Urothelium cell line (cell line): ENCODE measurements around the gene RASL10A.

Experiments
- DNase-seq: peaks from one replicate; pipeline ENCODE4 v3.0.0; 2011; ENCODE audit warnings: low spot score, mixed read lengths
- FAIRE-seq: peaks from 2 replicates; lab custom pipeline; 2011; peaks lifted over from hg19 to GRCh38; lab: Jason Lieb, UNC

The RASL10A gene

GRCh38 chr22:29325356-29325755 lies 9.9 kb upstream of the RASL10A start:
- FAIRE-seq (no peak), DNase-seq (no peak)

- DNase-seq = no peak
- FAIRE-seq = no peak
Measured at GRCh38 chr22:29323641-29324040, 8.1 kb upstream of the RASL10A start.

DNA sequence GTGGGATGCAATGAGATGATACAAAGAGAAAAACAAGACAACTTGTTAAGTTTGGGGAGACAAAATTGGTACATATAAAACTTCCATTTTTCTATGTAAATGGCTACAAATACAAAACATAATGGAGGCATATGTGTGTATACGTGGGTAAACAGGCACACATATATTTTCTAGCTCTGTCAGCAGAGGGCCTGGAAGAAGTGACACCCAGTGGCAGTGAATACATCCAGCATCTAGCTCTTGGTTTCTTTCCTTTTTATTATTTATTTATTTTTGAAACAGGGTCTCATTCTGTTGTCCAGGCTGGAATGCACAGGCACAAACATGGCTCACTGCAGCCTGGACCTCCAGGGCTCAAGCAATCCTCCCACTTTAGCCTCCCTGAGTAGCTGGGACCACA lies 5.0 kb upstream of the RASL10A start:
- no peak for DNase-seq
- FAIRE-seq = no peak

DNA sequence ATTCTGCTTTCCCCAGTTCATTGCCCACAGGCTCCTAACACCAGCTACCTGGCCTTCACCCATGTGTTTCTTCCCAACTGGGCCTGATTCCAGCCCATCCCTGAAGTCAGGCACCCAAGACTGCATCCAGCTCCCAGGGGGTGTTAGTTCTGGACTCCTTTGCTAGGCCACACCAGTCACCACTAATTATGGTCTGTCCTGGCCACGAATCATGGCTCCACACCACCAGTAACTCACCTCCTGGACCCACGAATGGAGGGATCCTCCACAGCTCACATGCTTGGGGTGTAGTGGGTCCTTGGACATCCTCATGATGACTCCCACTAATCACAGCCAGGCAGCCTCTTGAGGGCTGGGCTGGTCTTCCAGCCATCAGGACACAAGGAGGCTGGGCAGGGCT lies 3.6 kb upstream of the RASL10A start:
- FAIRE-seq = peak; percentile 46

DNA sequence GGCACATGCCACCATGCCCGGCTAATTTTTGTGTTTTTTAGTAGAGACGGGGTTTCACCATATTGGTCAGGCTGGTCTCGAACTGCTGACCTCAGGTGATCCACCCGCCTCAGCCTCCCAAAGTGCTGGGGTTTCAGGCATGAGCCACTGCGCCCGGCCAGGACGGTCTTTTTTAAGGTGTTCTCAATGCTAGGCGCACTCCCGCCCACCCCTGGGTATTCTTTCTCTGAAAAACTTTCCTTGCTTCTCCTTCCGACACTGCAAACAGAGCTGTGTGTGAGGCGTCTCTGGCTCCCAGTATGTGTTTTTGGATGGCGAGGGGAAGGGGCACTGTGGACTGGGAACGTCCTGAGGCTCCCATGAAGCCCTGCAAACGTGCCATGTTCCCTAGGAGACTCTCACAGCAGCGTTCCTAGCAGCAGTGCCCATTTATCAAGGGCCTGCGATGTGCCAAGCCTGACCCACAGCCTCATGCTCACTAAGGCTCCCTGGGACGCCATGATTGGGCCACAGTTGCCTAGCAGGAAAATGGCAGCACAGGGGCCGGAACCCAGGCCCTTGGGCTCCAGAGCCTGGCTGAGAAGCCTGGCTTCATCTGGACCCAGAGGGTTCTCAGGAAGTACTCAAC lies 2.4 kb upstream of the RASL10A start:
- FAIRE-seq = no peak

More for the DNA sequence above, 3.6 kb upstream of the RASL10A start:
- DNase-seq = no peak

DNA sequence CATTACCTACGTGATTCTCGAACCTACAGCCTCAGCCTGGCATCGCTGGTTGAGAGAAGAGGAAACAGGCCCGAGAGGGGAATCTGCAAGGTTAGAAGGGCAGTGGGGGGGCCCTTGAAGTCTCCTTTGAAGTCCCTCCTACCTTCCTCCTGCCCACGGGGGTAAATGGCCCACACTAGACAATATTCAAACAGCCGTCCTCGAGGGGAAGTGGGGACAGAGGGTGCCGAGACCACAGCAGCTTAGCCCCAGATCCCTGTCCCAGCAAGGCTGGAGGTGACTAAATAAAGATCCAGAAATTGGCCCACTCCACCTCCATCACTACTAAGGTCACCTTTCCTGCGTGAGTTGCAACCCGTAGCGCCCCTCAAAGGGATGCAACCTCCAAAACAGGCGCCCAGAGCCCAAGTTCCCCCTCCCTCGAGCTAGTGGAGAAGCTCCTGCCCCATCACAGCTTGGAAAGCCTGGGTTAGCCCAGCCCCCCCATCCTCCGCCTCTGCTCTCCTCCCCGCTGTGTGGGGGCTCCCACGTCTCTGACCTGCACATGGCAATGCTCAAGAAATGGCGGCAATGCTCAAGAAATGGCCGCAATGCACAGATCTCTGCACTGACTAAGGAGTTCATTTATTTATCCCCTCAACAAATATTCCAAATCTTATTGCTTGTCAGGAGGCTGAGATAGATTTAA lies 788 bp upstream of the RASL10A start:
- no peak for DNase-seq
- no peak for FAIRE-seq

More for the DNA sequence above, 2.4 kb upstream of the RASL10A start:
- no peak for DNase-seq

GRCh38 chr22:29314537-29315285 lies 786 bp downstream of the RASL10A start:
- FAIRE-seq (no peak), DNase-seq (no peak)

DNA sequence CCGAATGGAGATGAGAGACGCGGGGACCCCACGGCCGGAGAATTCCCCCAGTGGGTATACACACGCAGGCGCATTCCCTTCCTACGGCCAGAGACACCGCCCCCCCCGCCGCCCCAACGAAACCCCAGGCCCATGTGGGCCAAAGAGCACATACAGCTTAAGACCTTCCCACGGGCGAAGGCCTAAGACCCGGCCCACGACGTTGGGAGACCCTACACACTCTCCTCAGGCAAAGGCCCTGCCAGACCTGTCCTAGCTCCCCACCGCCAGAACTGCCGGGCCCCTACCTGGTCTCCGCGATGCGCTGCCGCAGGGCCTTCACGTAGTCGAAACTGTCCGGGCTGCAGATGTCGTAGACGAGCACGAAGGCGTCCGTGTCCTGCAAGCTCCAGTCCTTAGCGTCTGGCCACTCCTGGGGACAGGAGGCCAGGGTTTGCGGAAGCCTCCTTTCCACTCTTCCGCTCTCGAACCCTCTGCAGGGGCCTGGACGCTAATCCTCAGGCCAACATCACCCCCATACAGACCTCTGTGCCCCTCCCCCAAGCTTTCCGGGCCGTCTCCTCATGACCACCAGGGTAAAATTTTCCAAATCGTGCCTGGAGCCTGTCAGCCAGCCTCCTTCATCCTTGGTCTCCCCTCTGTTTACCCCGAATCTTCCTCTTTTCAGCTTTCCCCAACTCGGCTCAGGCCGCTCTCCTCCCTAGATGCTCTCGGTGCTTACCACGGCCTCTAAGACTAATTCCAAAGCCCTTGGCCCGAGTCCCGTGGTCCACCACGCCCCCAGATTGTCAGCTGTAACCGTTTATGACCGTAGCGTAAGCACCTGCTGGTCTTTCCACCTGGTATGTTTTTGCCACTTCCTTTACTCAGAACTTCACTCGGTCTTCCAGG lies 1.7 kb downstream of the RASL10A start:
- DNase-seq (no peak), FAIRE-seq (no peak)

GRCh38 chr22:29313126-29313575 lies 2.3 kb downstream of the RASL10A start:
- FAIRE-seq (no peak), DNase-seq (no peak)

DNA sequence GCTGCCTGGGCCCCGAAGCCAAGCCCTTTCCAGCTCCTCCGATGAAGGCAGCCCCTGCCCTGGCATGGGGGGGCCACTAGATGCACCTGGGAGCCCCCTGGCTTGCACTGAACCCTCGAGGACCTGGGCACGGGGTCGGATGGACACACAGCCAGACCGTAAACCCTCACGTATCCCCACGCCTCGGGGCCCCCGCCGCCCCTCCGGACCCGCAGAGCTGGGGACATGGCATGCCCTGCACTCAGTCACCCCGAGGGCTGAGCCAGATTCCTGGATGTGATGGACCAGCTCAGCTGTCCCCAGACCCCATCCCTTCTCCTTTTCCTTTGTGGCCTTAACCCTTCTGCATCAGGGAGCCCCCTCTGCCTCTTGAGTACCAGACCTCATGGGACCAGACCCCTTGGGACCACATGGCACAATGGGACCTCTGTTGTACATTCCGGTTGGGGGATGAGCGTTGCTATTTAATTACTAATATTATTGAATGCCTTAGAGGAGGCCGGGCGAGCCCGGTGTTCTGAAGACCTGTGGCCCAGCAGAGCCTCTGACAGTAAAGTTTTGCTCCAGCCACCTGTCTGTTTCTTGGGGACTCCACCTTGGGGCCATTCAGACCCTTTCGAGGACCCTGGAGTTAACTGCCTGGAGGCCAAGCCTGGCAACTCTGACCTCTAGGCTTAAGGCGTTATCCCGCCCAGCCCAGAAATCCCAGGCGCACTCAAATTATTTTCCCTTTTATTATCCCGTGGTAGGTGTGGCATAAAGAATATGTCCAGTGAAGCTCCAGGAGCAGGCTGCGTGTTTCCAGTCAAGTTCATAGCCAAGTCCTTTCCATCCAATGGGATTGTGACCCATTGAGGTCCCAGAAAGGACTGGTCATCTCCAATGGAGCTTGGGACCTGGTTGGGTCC lies 3.0 kb downstream of the RASL10A start:
- FAIRE-seq (no peak), DNase-seq (no peak)

DNA sequence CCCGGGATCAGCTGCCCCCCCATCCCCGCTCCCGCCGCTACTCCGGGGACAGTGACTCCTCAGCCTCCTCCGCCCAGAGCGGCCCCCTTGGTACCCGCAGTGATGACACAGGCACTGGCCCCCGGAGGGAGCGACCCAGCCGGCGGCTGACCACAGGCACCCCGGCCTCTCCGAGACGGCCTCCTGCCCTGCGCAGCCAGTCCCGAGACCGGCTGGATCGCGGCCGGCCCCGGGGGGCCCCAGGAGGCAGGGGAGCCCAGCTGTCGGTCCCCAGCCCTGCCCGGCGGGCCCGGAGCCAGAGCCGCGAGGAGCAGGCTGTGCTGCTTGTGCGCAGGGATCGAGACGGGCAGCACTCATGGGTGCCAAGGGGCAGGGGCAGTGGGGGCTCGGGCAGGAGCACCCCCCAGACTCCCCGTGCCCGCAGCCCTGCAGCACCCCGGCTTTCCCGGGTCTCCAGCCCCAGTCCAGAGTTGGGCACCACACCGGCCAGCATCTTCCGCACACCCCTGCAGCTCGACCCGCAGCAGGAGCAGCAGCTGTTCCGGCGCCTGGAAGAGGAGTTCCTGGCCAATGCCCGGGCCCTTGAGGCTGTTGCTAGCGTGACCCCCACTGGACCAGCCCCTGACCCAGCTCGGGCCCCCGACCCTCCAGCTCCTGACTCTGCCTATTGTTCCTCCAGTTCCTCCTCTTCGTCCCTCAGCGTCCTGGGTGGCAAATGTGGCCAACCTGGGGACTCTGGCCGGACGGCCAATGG lies 3.9 kb downstream of the RASL10A start:
- DNase-seq = no peak
- FAIRE-seq = no peak

- FAIRE-seq (peak; percentile 96), DNase-seq (peak; percentile 98)
Measured at GRCh38 chr22:29310863-29311339, 4.6 kb downstream of the RASL10A start.

DNA sequence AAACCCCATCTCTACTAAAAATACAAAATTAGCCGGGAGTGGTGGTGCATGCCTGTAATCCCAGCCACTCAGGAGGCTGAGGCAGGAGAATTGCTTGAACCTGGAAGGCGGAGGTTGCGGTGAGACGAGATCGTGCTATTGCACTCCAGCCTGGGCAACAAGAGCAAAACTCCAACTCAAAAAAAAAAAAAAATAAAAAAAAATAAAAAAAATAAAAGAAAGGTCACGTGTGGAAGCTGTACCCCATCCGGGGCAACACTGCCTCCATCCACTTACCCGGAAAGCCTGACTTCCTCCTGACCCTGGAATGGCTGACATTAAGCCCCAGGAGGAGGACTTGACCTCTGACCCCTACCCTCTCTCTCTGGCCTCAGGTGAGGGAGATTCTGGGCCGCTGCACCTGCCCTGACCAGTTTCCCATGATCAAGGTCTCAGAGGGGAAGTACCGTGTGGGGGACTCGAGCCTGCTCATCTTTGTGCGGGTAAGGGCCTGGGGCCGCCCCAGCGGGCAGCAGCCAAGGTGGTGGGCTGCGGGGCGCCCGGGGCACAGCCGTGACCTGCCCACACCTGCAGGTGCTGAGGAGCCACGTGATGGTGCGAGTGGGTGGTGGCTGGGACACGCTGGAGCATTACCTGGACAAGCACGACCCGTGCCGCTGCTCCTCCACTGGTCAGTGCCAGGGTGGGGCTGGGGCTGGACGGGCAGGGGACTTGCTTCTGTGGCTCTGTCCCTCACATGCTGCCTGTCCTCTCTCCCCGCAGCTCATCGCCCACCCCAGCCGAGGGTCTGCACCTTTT lies 5.2 kb downstream of the RASL10A start:
- DNase-seq (no peak), FAIRE-seq (no peak)

DNA sequence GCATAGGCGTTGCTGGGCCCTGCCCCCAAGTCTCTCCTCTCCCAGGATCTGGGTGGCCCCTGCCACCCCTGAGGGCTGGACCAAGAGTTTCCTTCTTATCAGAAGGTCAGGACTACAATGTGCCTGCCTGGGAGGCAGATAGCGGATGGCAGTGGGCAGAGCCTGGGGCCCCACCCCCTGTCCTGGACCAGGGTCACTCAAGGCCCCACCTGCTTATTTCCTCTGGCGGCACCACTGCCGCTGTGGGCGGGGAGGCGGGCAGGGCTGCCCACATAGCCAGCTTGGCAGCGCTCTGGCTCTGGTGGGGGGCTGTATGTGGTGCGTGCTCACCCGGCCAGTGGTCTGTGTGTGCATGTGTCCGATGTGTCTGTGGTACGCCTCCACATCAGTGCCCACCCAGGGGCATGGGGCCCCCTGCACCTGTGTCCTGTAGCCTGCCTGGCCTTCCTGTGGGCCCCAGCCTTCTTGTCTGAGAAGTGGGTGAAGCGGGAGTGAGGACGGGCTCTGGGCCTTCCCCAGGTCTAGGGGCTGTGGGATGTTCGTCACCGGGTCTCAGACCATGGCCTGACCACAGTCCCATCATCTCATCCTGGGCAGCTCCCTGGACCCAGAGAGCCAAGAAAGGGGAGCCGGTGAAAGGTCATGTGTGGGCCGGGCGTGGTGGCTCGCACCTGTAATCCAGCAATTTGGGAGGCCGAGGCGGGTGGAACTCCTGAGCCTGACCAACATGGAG lies 6.0 kb downstream of the RASL10A start:
- peak; percentile 49 for DNase-seq
- FAIRE-seq = no peak

- DNase-seq = peak; percentile 84
- peak; percentile 87 for FAIRE-seq
Measured at GRCh38 chr22:29308791-29309262, 6.7 kb downstream of the RASL10A start.

DNA sequence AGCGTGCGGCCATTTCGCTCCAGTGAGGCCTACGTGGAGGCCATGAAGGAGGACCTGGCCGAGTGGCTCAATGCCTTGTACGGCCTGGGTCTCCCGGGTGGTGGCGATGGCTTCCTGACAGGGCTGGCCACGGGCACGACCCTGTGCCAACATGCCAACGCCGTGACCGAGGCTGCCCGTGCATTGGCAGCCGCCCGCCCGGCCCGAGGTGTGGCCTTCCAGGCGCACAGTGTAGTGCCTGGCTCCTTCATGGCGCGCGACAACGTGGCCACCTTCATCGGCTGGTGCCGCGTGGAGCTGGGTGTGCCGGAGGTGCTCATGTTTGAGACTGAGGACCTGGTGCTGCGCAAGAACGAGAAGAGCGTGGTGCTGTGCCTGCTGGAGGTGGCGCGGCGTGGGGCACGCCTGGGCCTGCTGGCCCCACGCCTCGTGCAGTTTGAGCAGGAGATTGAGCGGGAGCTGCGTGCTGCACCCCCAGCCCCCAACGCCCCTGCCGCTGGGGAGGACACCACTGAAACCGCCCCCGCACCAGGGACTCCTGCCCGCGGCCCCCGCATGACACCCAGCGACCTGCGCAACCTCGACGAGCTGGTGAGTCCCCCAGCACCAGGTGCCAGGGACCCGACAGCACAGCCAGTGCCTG lies 7.2 kb downstream of the RASL10A start:
- no peak for DNase-seq
- peak; percentile 52 for FAIRE-seq
